HCT116 (cell line): ENCODE results near the gene RBMS1.

Experiments
- CEBPB ChIP-seq: IDR thresholded peaks from 2 replicates; pipeline ENCODE4 v1.6.1; 2012; ENCODE audit warnings: low read depth
- EZH2 ChIP-seq: fragments of 200-600 bp; sonication (generic); IDR thresholded peaks from 2 replicates; pipeline ENCODE4 v1.6.1; 2017; ENCODE audit warnings: antibody characterized with exemption, mixed run types
- POLR2AphosphoS5 ChIP-seq: IDR thresholded peaks from 2 replicates; pipeline ENCODE4 v1.6.1; 2011; ENCODE audit warnings: mild to moderate bottlenecking, low read depth, low read length, moderate library complexity
- TF ChIP-seq, protein P1 (sequence below), 3 experiments: fragments of 200-600 bp in 1 of 3; sonication (generic) in 1 of 3; IDR thresholded peaks in 2 of 3; conservative IDR thresholded peaks in 1 of 3; 2 replicates each; pipeline ENCODE4 v1.5.1; 2012 to 2017; ENCODE audit warnings: low read depth in 2 of 3, low read length in 2 of 3, antibody characterized with exemption in 1 of 3, borderline replicate concordance in 1 of 3, control low read depth in 1 of 3, mild to moderate bottlenecking in 1 of 3, mixed read lengths in 1 of 3, mixed run types in 1 of 3, moderate library complexity in 1 of 3; ENCODE audit not compliant: insufficient read depth in 1 of 3

DNA sequence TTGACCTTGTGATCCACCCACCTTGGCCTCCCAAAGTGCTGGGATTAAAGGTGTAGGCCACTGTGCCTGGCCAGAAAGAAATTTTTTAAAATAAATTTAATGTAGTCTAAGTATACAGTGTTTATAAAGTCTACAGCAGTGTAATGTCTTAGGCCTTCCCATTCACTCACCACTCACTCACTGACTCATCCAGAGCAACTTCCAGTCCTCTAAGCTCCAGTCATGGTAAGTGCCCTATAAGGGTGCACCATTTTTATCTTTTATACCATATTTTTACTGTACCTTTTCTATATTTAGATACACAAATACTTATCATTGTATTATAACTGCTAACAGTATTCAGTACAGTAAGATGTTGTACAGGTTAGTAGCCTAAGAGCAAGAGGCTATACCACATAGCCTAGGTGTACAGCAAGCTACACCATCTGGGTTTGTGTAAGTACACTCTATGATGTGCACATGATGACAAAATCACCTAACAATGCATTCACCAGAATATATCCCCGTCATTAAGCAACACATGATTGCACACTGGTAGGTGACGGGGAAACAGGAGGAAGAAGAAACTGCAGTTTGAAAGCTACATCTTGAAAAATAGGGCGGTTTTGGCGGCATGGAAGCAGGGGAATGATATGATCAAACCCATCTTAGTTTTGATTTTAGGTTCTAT lies 188.4 kb downstream of the RBMS1 start:
- TF ChIP-seq, protein P1, sequence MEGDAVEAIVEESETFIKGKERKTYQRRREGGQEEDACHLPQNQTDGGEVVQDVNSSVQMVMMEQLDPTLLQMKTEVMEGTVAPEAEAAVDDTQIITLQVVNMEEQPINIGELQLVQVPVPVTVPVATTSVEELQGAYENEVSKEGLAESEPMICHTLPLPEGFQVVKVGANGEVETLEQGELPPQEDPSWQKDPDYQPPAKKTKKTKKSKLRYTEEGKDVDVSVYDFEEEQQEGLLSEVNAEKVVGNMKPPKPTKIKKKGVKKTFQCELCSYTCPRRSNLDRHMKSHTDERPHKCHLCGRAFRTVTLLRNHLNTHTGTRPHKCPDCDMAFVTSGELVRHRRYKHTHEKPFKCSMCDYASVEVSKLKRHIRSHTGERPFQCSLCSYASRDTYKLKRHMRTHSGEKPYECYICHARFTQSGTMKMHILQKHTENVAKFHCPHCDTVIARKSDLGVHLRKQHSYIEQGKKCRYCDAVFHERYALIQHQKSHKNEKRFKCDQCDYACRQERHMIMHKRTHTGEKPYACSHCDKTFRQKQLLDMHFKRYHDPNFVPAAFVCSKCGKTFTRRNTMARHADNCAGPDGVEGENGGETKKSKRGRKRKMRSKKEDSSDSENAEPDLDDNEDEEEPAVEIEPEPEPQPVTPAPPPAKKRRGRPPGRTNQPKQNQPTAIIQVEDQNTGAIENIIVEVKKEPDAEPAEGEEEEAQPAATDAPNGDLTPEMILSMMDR (IDR thresholded peaks at IDR 0.05 in 2 of 3, conservative IDR thresholded peaks at IDR 0.05 in 1 of 3; ENCODE audit: borderline replicate concordance in 1 of 3, insufficient read depth in 1 of 3, low read depth in 2 of 3, low read length in 2 of 3), result no peak
- TF ChIP-seq POLR2AphosphoS5 (no peak), CEBPB (no peak), EZH2 (no peak)
